GM23248 (cell line): ENCODE results near the gene ZNF514. TPM values are rescaled to one million over a fixed set of nuclear protein-coding genes. Genes with fewer than 3 reads are reported as not detected.

ENCODE experiments used
- DNase-seq: peaks from one replicate; pipeline ENCODE4 v3.0.0-alpha.2; 2015
- H2AFZ ChIP-seq: fragments of 200-600 bp; sonication (generic); 2 replicates; pipeline ENCODE4 v1.6.1; 2016; ENCODE audit warnings: antibody characterized with exemption
- H3F3A ChIP-seq: fragments of 200-600 bp; sonication (generic); 2 replicates; pipeline ENCODE4 v1.6.1; 2016; ENCODE audit warnings: mild to moderate bottlenecking, antibody characterized with exemption, mixed run types; ENCODE audit not compliant: insufficient read depth
- H3K27ac ChIP-seq: fragments of 200-600 bp; sonication (generic); 2 replicates; pipeline ENCODE4 v1.5.1; 2016; ENCODE audit warnings: mild to moderate bottlenecking
- H3K27me3 ChIP-seq: fragments of 200-600 bp; sonication (generic); replicated peaks from 2 replicates; pipeline ENCODE4 v1.6.1; 2016; ENCODE audit warnings: mild to moderate bottlenecking; ENCODE audit not compliant: insufficient read depth
- H3K36me3 ChIP-seq: fragments of 200-600 bp; sonication (generic); 2 replicates; pipeline ENCODE4 v1.6.1; 2016; ENCODE audit warnings: low read depth, mild to moderate bottlenecking
- H3K4me1 ChIP-seq: fragments of 200-600 bp; sonication (generic); 2 replicates; pipeline ENCODE4 v1.6.1; 2016; ENCODE audit warnings: mild to moderate bottlenecking; ENCODE audit not compliant: insufficient read depth
- H3K4me2 ChIP-seq: fragments of 200-600 bp; sonication (generic); one replicate; pipeline ENCODE4 v1.6.1; 2016; ENCODE audit warnings: mild to moderate bottlenecking; ENCODE audit not compliant: unreplicated experiment
- H3K4me3 ChIP-seq: fragments of 200-600 bp; sonication (generic); 2 replicates; pipeline ENCODE4 v1.5.1; 2016; ENCODE audit warnings: mild to moderate bottlenecking
- H3K79me2 ChIP-seq: fragments of 200-600 bp; sonication (generic); 2 replicates; pipeline ENCODE4 v1.6.1; 2016; ENCODE audit warnings: mild to moderate bottlenecking; ENCODE audit not compliant: insufficient read depth
- H3K9ac ChIP-seq: fragments of 200-600 bp; sonication (generic); 2 replicates; pipeline ENCODE4 v1.6.1; 2016; ENCODE audit warnings: mild to moderate bottlenecking
- H3K9me2 ChIP-seq: fragments of 200-600 bp; sonication (generic); 2 replicates; pipeline ENCODE4 v1.6.1; 2016; ENCODE audit warnings: mixed run types, mild to moderate bottlenecking, moderate library complexity; ENCODE audit not compliant: insufficient read depth
- H3K9me3 ChIP-seq: fragments of 200-600 bp; sonication (generic); one replicate; pipeline ENCODE4 v1.6.1; 2017; ENCODE audit warnings: low read depth
- H4K20me1 ChIP-seq: fragments of 200-600 bp; sonication (generic); 2 replicates; pipeline ENCODE4 v1.6.0; 2016; ENCODE audit not compliant: insufficient read depth
- EZH2 ChIP-seq: fragments of 200-600 bp; sonication (generic); IDR thresholded peaks from 2 replicates; pipeline ENCODE4 v1.6.1; 2018; ENCODE audit warnings: antibody characterized with exemption, mild to moderate bottlenecking; ENCODE audit not compliant: insufficient read depth, poor library complexity, severe bottlenecking
- EZH2phosphoT487 ChIP-seq: fragments of 200-600 bp; sonication (generic); IDR thresholded peaks from 2 replicates; pipeline ENCODE4 v1.6.1; 2018; ENCODE audit warnings: antibody characterized with exemption, moderate library complexity, mild to moderate bottlenecking, low read depth; ENCODE audit not compliant: insufficient read depth
- WGBS, 2 experiments: methylation state at CpG; one replicate each; pipeline ENCODE4 v1.1.6; 2015 to 2017; ENCODE audit warnings: low lambda C conversion rate in 2 of 2, low coverage in 1 of 2; ENCODE audit errors: missing lambda C conversion rate in 2 of 2; 5-methylcytosine and 5-hydroxymethylcytosine counted together
- in situ Hi-C: fragments of 300-500 bp; cut with MboI; formaldehyde crosslinking; loops from 2 replicates; pipeline ENCODE4 v1.15.0; 2020
- polyA plus RNA-seq: library from polyadenylated mRNA; unstranded; fragments of >200 nt; fragmentation: Nextera tagmentation; extraction: Ambion mirVana; gene quantifications from 2 replicates; pipeline ENCODE4 v1.2.1, GENCODE V29; 2016
- total RNA-seq: library from RNA; depleted of rRNA; stranded (reverse); fragments of >200 nt; shearing (Covaris generic); gene quantifications from 2 replicates; pipeline ENCODE4 v1.2.3, GENCODE V29; 2014

Gene ZNF514
- total and polyA plus RNA-seq, 2 experiments from 2014 or later, result 5.6 to 8.1 TPM

DNA sequence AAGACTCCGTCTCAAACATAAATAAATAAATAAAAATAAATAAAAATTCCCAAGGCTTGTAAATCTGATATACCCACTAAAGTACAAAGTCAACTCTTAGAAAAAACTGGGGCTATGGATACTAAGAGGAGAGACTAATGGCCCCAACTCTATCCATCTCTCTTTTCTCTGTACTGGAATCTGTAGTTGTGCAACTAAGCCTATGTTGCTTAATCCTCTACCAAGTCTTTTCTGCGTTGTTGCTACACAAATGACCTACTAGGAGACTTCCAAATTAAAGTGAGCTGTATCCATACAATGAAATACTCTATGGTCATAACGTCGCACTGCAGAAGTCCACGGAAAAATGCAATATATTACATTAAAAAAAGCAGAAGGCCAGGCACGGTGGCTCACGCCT lies 46.2 kb downstream of the ZNF514 start:
- no peak overlapping the region for H3K9ac ChIP-seq
- no peak overlapping the region for H3K27ac ChIP-seq
- H3K79me2 ChIP-seq, result peaks cover 60% of the 10 kb centered on the region
- H3K4me3 ChIP-seq, result no peak overlapping the region
- TF ChIP-seq EZH2phosphoT487 (no peak), EZH2 (no peak)
- H3K4me1 ChIP-seq, result no peaks in the 10 kb centered on the region; the same call in 1 of the 2 replicates
- H3K9me3 ChIP-seq, result no peaks in the 10 kb centered on the region
- no peak for DNase-seq
- no peaks in the 10 kb centered on the region for H3K27me3 ChIP-seq
- WGBS, 2 experiments, result 97% methylated on average over 7 of the region's 7 CpGs
- no peaks in the 10 kb centered on the region for H4K20me1 ChIP-seq
- no peak overlapping the region for H2AFZ ChIP-seq
- no peak overlapping the region for H3K4me2 ChIP-seq
- in situ Hi-C loops, result no loop called here
- H3K9me2 ChIP-seq, result no peaks in the 10 kb centered on the region
- H3F3A ChIP-seq, result peaks cover 12% of the 10 kb centered on the region; the same call in 1 of the 2 replicates
- peaks cover 48% of the 10 kb centered on the region for H3K36me3 ChIP-seq

DNA sequence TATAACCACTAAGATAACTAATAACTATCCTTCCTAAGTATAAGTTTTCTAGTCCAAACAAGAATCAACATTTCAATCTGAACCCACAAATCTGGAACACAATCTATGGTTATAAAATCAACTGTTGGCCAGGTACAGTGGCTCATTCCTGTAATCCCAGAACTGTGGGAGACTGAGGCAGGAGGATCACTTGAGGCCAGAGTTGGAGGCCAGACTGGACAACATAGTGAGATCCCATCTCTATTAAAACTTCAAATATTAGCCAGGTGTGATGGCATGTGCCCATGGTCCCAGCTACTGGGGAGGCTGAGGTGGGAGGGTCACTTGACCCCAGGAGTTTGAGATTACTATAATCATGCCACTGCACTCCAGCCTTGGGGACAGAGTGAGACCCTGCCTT lies 49.3 kb downstream of the ZNF514 start:
- peaks cover 45% of the 10 kb centered on the region for H3K79me2 ChIP-seq
- no peaks in the 10 kb centered on the region for H3F3A ChIP-seq
- H4K20me1 ChIP-seq, result no peaks in the 10 kb centered on the region
- H3K36me3 ChIP-seq, result peaks cover 71% of the 10 kb centered on the region
- H3K27me3 ChIP-seq, result no peaks in the 10 kb centered on the region
- no peak overlapping the region for H3K4me2 ChIP-seq
- H3K9me3 ChIP-seq, result no peaks in the 10 kb centered on the region
- H2AFZ ChIP-seq, result no peak overlapping the region
- no peak overlapping the region for H3K27ac ChIP-seq
- H3K4me3 ChIP-seq, result no peak overlapping the region
- H3K4me1 ChIP-seq, result no peaks in the 10 kb centered on the region; the same call in 1 of the 2 replicates
- H3K9me2 ChIP-seq, result no peaks in the 10 kb centered on the region
- TF ChIP-seq EZH2, result no peak
- TF ChIP-seq EZH2phosphoT487, result no peak
- no peak overlapping the region for H3K9ac ChIP-seq
- in situ Hi-C loops, result no loop called here
- no peak for DNase-seq

DNA sequence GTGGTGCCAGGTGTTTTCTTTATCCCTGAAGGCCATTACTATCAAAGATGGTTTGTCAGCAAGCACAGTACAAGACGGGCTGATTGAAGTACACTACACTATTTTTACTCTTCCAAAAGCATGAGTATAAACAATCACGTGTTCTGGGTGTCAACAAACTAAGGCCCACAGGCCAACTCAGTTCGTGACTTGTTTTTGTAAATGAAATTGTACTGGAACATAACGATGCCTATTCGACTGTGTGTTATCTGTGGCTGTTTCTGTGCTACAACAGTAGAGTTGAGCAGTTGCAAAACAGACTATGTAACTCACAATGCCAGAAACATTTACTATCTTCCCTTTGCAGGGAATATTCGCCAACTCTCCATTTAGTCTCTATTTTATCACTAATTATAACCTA lies 50.4 kb downstream of the ZNF514 start:
- no peaks in the 10 kb centered on the region for H4K20me1 ChIP-seq
- H3K4me3 ChIP-seq, result no peak overlapping the region
- no peaks in the 10 kb centered on the region for H3K4me1 ChIP-seq
- no peaks in the 10 kb centered on the region for H3K27me3 ChIP-seq
- H3K9me2 ChIP-seq, result no peaks in the 10 kb centered on the region
- WGBS, 2 experiments, result 94 to 96% methylated on average over 6 of the region's 6 CpGs
- H3F3A ChIP-seq, result no peaks in the 10 kb centered on the region
- H3K27ac ChIP-seq, result no peak overlapping the region
- H3K36me3 ChIP-seq, result peaks cover 72% of the 10 kb centered on the region
- H3K79me2 ChIP-seq, result peaks cover 34% of the 10 kb centered on the region
- H2AFZ ChIP-seq, result no peak overlapping the region
- in situ Hi-C loops, result no loop called here
- H3K9me3 ChIP-seq, result no peaks in the 10 kb centered on the region
- TF ChIP-seq EZH2, result no peak
- TF ChIP-seq EZH2phosphoT487, result no peak
- H3K9ac ChIP-seq, result no peak overlapping the region
- no peak for DNase-seq
- no peak overlapping the region for H3K4me2 ChIP-seq

DNA sequence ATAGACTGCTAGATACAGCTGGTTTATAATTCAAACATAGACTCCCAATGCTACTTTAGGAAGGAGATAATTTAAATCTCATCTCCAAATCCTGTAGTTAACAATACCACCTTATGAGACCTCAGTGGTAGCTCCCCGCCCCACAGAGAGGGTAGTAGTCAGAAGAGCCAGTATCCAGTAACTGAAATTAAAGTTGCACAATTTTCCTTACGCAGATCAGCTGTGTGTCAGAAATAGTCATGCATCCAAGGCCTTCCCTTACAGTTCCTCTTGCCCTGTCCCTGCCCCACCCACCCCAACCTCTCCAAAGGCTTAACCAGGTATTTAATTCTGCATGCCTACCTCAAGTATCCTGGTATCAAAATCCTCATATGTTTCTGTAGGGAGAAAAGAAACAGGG lies 53.6 kb downstream of the ZNF514 start:
- Histone ChIP-seq H3K79me2 (peaks cover 8% of the 10 kb centered on the region), H3K9me2 (no peaks in the 10 kb centered on the region), H3K36me3 (peaks cover 80% of the 10 kb centered on the region), H4K20me1 (no peaks in the 10 kb centered on the region), H3K4me1 (no peaks in the 10 kb centered on the region), H3K27ac (no peak overlapping the region), H3K27me3 (no peaks in the 10 kb centered on the region), H2AFZ (no peak overlapping the region), H3K9me3 (no peaks in the 10 kb centered on the region), H3K4me2 (no peak overlapping the region), H3K4me3 (no peak overlapping the region), H3F3A (no peaks in the 10 kb centered on the region), H3K9ac (no peak overlapping the region)
- TF ChIP-seq EZH2phosphoT487 (no peak), EZH2 (no peak)
- DNase-seq, result peak; percentile 5
- WGBS, 2 experiments, result 94 to 98% methylated on average over 2 of the region's 2 CpGs
- in situ Hi-C loops, result no loop called here

DNA sequence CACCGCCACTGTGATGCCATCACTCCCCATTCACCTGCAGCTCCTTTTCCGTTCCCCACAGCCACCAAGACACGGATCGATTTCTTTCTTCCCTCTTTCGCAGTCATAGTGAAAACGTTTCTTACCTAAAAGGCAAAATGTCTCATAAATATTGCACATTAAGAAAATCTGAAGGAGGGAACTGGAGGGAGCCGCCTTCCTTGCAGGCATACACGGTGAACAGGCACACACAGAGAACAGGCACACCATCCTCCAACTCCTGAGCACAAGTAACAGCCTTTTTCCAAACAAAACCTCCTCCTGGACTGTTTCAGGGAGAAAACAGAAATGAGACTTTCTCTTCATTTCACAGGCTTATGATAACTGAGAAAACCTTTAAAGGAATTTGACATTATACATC lies 55.0 kb downstream of the ZNF514 start:
- Histone ChIP-seq H3K9me2 (no peaks in the 10 kb centered on the region), H3K79me2 (0 out of 2 replicates have a peak, but pooled peaks cover 3% of the 10 kb centered on the region), H3K36me3 (peaks cover 81% of the 10 kb centered on the region), H3K9me3 (no peaks in the 10 kb centered on the region), H3K4me2 (no peak overlapping the region), H3F3A (no peaks in the 10 kb centered on the region), H3K27me3 (no peaks in the 10 kb centered on the region), H3K27ac (no peak overlapping the region), H4K20me1 (no peaks in the 10 kb centered on the region), H3K4me1 (no peaks in the 10 kb centered on the region), H3K4me3 (no peak overlapping the region), H2AFZ (no peak overlapping the region), H3K9ac (no peak overlapping the region)
- DNase-seq, result no peak
- 97 to 99% methylated on average over 8 of the region's 8 CpGs for WGBS, 2 experiments
- in situ Hi-C loops, result no loop called here
- TF ChIP-seq EZH2phosphoT487 (no peak), EZH2 (no peak)
